Urinary bladder (tissue), 4 donors: ENCODE data around the gene TMEM63B. TPM values are rescaled to one million over a fixed set of nuclear protein-coding genes. Genes with fewer than 3 reads are reported as not detected.

ENCODE experiments used
- DNase-seq: peaks from one replicate; pipeline ENCODE4 v3.0.0-alpha.2; 2015; ENCODE audit errors: extremely low spot score
- H3K27ac ChIP-seq: one replicate; pipeline ENCODE4 v1.5.1; 2013; ENCODE audit warnings: low read depth, mild to moderate bottlenecking, moderate library complexity
- H3K36me3 ChIP-seq: one replicate; pipeline ENCODE4 v1.6.1; 2013; ENCODE audit warnings: mild to moderate bottlenecking, moderate library complexity; ENCODE audit not compliant: insufficient read depth
- H3K4me1 ChIP-seq: one replicate; pipeline ENCODE4 v1.6.1; 2013; ENCODE audit warnings: mild to moderate bottlenecking, moderate library complexity; ENCODE audit not compliant: insufficient read depth
- H3K4me3 ChIP-seq: one replicate; pipeline ENCODE4 v1.5.1; 2013; ENCODE audit warnings: low read depth, low read length
- WGBS: extraction: QIAGEN DNeasy Blood & Tissue Kit; methylation state at CpG from one replicate; pipeline ENCODE4 v1.1.7; 2013; 5-methylcytosine and 5-hydroxymethylcytosine counted together
- polyA plus RNA-seq: library from polyadenylated mRNA; stranded (reverse); fragments of 200-250 nt; gene quantifications from one replicate; pipeline ENCODE4 v1.2.3, GENCODE V29; 2013
- total RNA-seq: library from RNA; depleted of rRNA; stranded (reverse); fragments of >200 nt; gene quantifications from one replicate; pipeline ENCODE4 v1.2.3, GENCODE V29; 2014
- donor health status: healthy with polysubstance abuse.
- donor health status: healthy.

Gene TMEM63B
- total and polyA plus RNA-seq, 2 donors = 12.4 to 20.0 TPM

- H3K4me3 ChIP-seq = no peak overlapping the region
- H3K27ac ChIP-seq = no peak overlapping the region
- WGBS = 83% methylated on average over 6 of the region's 6 CpGs
- peaks cover 3% of the 10 kb centered on the region for H3K36me3 ChIP-seq
- no peak for DNase-seq
- no peaks in the 10 kb centered on the region for H3K4me1 ChIP-seq
Observed at GRCh38 chr6:44117397-44118128, 9.8 kb upstream of the TMEM63B start.

GRCh38 chr6:44119704-44120262 is 7.6 kb upstream of the TMEM63B start:
- H3K27ac ChIP-seq = no peak overlapping the region

GRCh38 chr6:44120692-44121443 is 6.5 kb upstream of the TMEM63B start:
- Histone ChIP-seq H3K27ac (no peak overlapping the region), H3K4me1 (no peaks in the 10 kb centered on the region), H3K4me3 (no peak overlapping the region)

More at GRCh38 chr6:44119704-44120262, 7.6 kb upstream of the TMEM63B start:
- no peak overlapping the region for H3K4me3 ChIP-seq
- no peaks in the 10 kb centered on the region for H3K4me1 ChIP-seq
- H3K36me3 ChIP-seq = no peaks in the 10 kb centered on the region
- no peak for DNase-seq
- WGBS = 36% methylated on average over 5 of the region's 5 CpGs

GRCh38 chr6:44122801-44123200 is 4.6 kb upstream of the TMEM63B start:
- 46% methylated on average over 1 of the region's 1 CpG for WGBS
- Histone ChIP-seq H3K4me3 (no peak overlapping the region), H3K27ac (no peak overlapping the region), H3K36me3 (no peaks in the 10 kb centered on the region), H3K4me1 (no peaks in the 10 kb centered on the region)
- DNase-seq = no peak

More at GRCh38 chr6:44120692-44121443, 6.5 kb upstream of the TMEM63B start:
- no peaks in the 10 kb centered on the region for H3K36me3 ChIP-seq
- 62% methylated on average over 4 of the region's 4 CpGs for WGBS
- no peak for DNase-seq

- DNase-seq = no peak
- 95% methylated on average over 2 of the region's 2 CpGs for WGBS
- H3K4me1 ChIP-seq = peaks cover 2% of the 10 kb centered on the region
- H3K27ac ChIP-seq = no peak overlapping the region
- H3K36me3 ChIP-seq = no peaks in the 10 kb centered on the region
- H3K4me3 ChIP-seq = no peak overlapping the region
Observed at GRCh38 chr6:44123544-44123943, 3.8 kb upstream of the TMEM63B start.

- Histone ChIP-seq H3K27ac (peak overlapping the region; percentile 74), H3K36me3 (no peaks in the 10 kb centered on the region), H3K4me3 (peak overlapping the region; percentile 96), H3K4me1 (peaks cover 5% of the 10 kb centered on the region)
- DNase-seq = no peak
- WGBS = 1% methylated on average over 31 of the region's 31 CpGs
Observed at GRCh38 chr6:44126320-44127149, 819 bp upstream of the TMEM63B start.

GRCh38 chr6:44128020-44128917 is 915 bp downstream of the TMEM63B start:
- Histone ChIP-seq H3K4me1 (peaks cover 5% of the 10 kb centered on the region), H3K27ac (no peak overlapping the region)

GRCh38 chr6:44129841-44130322 is 2.5 kb downstream of the TMEM63B start:
- Histone ChIP-seq H3K27ac (no peak overlapping the region), H3K36me3 (no peaks in the 10 kb centered on the region), H3K4me1 (peaks cover 5% of the 10 kb centered on the region), H3K4me3 (no peak overlapping the region)
- DNase-seq = no peak
- 85% methylated on average over 2 of the region's 2 CpGs for WGBS

More at GRCh38 chr6:44128020-44128917, 915 bp downstream of the TMEM63B start:
- DNase-seq = no peak
- Histone ChIP-seq H3K36me3 (no peaks in the 10 kb centered on the region), H3K4me3 (peak overlapping the region; percentile 97)
- 6% methylated on average over 49 of the region's 49 CpGs for WGBS

- H3K4me3 ChIP-seq = no peak overlapping the region
- H3K27ac ChIP-seq = no peak overlapping the region
- DNase-seq = no peak
- 81% methylated on average over 2 of the region's 2 CpGs for WGBS
- H3K36me3 ChIP-seq = no peaks in the 10 kb centered on the region
- H3K4me1 ChIP-seq = peaks cover 5% of the 10 kb centered on the region
Observed at GRCh38 chr6:44131892-44132291, 4.5 kb downstream of the TMEM63B start.

GRCh38 chr6:44132476-44132875 is 5.1 kb downstream of the TMEM63B start:
- Histone ChIP-seq H3K27ac (peak overlapping the region; percentile 6), H3K4me3 (no peak overlapping the region), H3K36me3 (peaks cover 2% of the 10 kb centered on the region), H3K4me1 (peaks cover 5% of the 10 kb centered on the region)
- no peak for DNase-seq
- 78% methylated on average over 4 of the region's 4 CpGs for WGBS

GRCh38 chr6:44133003-44133931 is 5.9 kb downstream of the TMEM63B start:
- H3K4me3 ChIP-seq = no peak overlapping the region
- H3K27ac ChIP-seq = no peak overlapping the region
- WGBS = 34% methylated on average over 9 of the region's 9 CpGs
- H3K36me3 ChIP-seq = peaks cover 2% of the 10 kb centered on the region
- peaks cover 5% of the 10 kb centered on the region for H3K4me1 ChIP-seq
- no peak for DNase-seq
